Hepatocyte (in vitro differentiated cells): Measurements from ENCODE around the gene DBH.

Source experiments
- EZH2 ChIP-seq: fragments of 200-600 bp; sonication (generic); IDR thresholded peaks from 2 replicates; pipeline ENCODE4 v1.6.1; 2016; ENCODE audit warnings: antibody characterized with exemption, mild to moderate bottlenecking, borderline replicate concordance
- EZH2phosphoT487 ChIP-seq: fragments of 200-600 bp; sonication (generic); IDR thresholded peaks from one replicate; pipeline ENCODE4 v1.6.1; 2018; ENCODE audit warnings: antibody characterized with exemption, mild to moderate bottlenecking, low read depth, moderate library complexity; ENCODE audit not compliant: unreplicated experiment, severe bottlenecking
- TF ChIP-seq, protein P1 (sequence below): fragments of 200-600 bp; sonication (generic); IDR thresholded peaks from 2 replicates; pipeline ENCODE4 v1.5.1; 2016; ENCODE audit warnings: antibody characterized with exemption, mild to moderate bottlenecking; ENCODE audit not compliant: poor library complexity

DNA sequence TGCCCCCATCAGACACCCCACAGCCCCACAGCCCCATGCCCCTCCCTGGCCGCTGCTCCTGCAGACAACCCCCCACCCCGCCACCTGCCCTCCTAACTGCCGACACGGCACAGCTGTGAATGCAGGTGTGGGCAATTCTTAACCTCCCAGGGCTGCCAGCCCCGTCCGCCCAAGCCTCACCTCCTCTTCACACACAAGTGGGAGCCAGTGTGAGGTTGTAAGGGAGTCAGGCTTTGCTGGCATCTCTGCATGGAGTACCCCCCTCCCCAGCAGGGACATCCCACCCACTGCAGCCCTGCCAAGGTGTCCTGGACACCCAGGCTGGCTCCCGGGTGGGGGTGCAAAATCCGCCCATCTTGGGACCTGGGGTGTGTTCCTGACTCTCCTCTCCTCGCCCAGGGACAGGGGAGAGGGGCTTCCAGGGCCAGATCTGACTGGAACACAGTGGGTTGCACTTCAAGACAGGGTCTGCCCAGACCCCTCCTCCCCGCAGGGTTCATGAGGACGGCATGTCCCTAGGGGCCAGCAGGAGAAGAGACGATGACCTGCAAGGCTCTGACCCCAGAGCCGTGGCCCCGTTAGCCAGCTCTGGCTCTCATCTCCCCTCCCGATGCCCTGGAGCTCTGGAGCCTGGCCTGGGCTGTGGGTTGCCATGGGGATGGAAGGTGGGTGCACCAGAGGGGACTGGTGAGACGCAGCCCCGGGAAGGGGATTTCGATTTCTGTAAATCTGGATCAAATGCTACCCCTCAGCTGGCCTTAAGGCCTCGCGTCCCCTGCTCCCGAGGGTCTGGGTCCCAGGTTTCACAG lies 67.6 kb downstream of the DBH start:
- TF ChIP-seq, protein P1, sequence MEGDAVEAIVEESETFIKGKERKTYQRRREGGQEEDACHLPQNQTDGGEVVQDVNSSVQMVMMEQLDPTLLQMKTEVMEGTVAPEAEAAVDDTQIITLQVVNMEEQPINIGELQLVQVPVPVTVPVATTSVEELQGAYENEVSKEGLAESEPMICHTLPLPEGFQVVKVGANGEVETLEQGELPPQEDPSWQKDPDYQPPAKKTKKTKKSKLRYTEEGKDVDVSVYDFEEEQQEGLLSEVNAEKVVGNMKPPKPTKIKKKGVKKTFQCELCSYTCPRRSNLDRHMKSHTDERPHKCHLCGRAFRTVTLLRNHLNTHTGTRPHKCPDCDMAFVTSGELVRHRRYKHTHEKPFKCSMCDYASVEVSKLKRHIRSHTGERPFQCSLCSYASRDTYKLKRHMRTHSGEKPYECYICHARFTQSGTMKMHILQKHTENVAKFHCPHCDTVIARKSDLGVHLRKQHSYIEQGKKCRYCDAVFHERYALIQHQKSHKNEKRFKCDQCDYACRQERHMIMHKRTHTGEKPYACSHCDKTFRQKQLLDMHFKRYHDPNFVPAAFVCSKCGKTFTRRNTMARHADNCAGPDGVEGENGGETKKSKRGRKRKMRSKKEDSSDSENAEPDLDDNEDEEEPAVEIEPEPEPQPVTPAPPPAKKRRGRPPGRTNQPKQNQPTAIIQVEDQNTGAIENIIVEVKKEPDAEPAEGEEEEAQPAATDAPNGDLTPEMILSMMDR, result no peak
- no peak for TF ChIP-seq EZH2
- TF ChIP-seq EZH2phosphoT487, result no peak
